Measurements from ENCODE around the gene RWDD2A.

The RWDD2A gene

GRCh38 chr6:83221276-83221675, 28.1 kb downstream of the RWDD2A start:
- H3F3A ChIP-seq (ENCODE audit: insufficient read depth): no peaks in the 10 kb centered on the region
- H4K20me1 ChIP-seq (ENCODE audit: low read depth, low read length): no peaks in the 10 kb centered on the region
- no peaks in the 10 kb centered on the region for H3K27me3 ChIP-seq (ENCODE audit: low read length)
- no peaks in the 10 kb centered on the region for H3K36me3 ChIP-seq (ENCODE audit: low read length)
- H3K4me2 ChIP-seq (ENCODE audit: low read depth, low read length, poor library complexity, severe bottlenecking): no peak overlapping the region
- no peaks in the 10 kb centered on the region for H3K9me3 ChIP-seq (ENCODE audit: insufficient read depth, low read length)
- no peak overlapping the region for H3K4me3 ChIP-seq (ENCODE audit: insufficient read depth, low read length, poor library complexity, severe bottlenecking)
- H3K9ac ChIP-seq (ENCODE audit: low read length): no peak overlapping the region
- H3K79me2 ChIP-seq (ENCODE audit: insufficient read depth, low read length): no peaks in the 10 kb centered on the region
- no peaks in the 10 kb centered on the region for H3K9me2 ChIP-seq (replicated peaks; ENCODE audit: insufficient read depth, low read length)
- no peak overlapping the region for H3K27ac ChIP-seq (ENCODE audit: low read depth, low read length)
- no peak overlapping the region for H2AFZ ChIP-seq (ENCODE audit: low read depth, low read length, severe bottlenecking)
- no peak for TF ChIP-seq CTCF (IDR thresholded peaks at IDR 0.05; ENCODE audit: insufficient read depth, low read length, poor library complexity, severe bottlenecking)

- no peak overlapping the region for H3K9ac ChIP-seq (ENCODE audit: low read length)
- no peaks in the 10 kb centered on the region for H3K9me3 ChIP-seq (ENCODE audit: insufficient read depth, low read length)
- no peaks in the 10 kb centered on the region for H3K79me2 ChIP-seq (ENCODE audit: insufficient read depth, low read length)
- no peak overlapping the region for H3K27ac ChIP-seq (ENCODE audit: low read depth, low read length)
- H2AFZ ChIP-seq (ENCODE audit: low read depth, low read length, severe bottlenecking): no peak overlapping the region
- no peaks in the 10 kb centered on the region for H3F3A ChIP-seq (ENCODE audit: insufficient read depth)
- no peaks in the 10 kb centered on the region for H3K9me2 ChIP-seq (replicated peaks; ENCODE audit: insufficient read depth, low read length)
- H4K20me1 ChIP-seq (ENCODE audit: low read depth, low read length): no peaks in the 10 kb centered on the region
- H3K27me3 ChIP-seq (ENCODE audit: low read length): no peaks in the 10 kb centered on the region
- no peaks in the 10 kb centered on the region for H3K36me3 ChIP-seq (ENCODE audit: low read length)
- H3K4me3 ChIP-seq (ENCODE audit: insufficient read depth, low read length, poor library complexity, severe bottlenecking): no peak overlapping the region
- TF ChIP-seq EZH2phosphoT487 (conservative IDR thresholded peaks at IDR 0.05; ENCODE audit: low read length): no peak
- no peak for TF ChIP-seq CTCF (IDR thresholded peaks at IDR 0.05; ENCODE audit: insufficient read depth, low read length, poor library complexity, severe bottlenecking)
- no peak overlapping the region for H3K4me2 ChIP-seq (ENCODE audit: low read depth, low read length, poor library complexity, severe bottlenecking)
Observed at GRCh38 chr6:83221889-83222479, 28.8 kb downstream of the RWDD2A start.

GRCh38 chr6:83226517-83226916, 33.4 kb downstream of the RWDD2A start:
- Histone ChIP-seq H3K27ac (ENCODE audit: low read depth, low read length) (no peak overlapping the region), H3K9me3 (ENCODE audit: insufficient read depth, low read length) (no peaks in the 10 kb centered on the region), H2AFZ (ENCODE audit: low read depth, low read length, severe bottlenecking) (no peak overlapping the region), H3K9ac (ENCODE audit: low read length) (no peak overlapping the region), H3K9me2 (replicated peaks; ENCODE audit: insufficient read depth, low read length) (no peaks in the 10 kb centered on the region), H3K4me3 (ENCODE audit: insufficient read depth, low read length, poor library complexity, severe bottlenecking) (no peak overlapping the region), H3K27me3 (ENCODE audit: low read length) (no peaks in the 10 kb centered on the region), H3F3A (ENCODE audit: insufficient read depth) (no peaks in the 10 kb centered on the region), H3K79me2 (ENCODE audit: insufficient read depth, low read length) (no peaks in the 10 kb centered on the region), H3K36me3 (ENCODE audit: low read length) (no peaks in the 10 kb centered on the region), H3K4me2 (ENCODE audit: low read depth, low read length, poor library complexity, severe bottlenecking) (no peak overlapping the region), H4K20me1 (ENCODE audit: low read depth, low read length) (no peaks in the 10 kb centered on the region)
- no peak for TF ChIP-seq CTCF (IDR thresholded peaks at IDR 0.05; ENCODE audit: insufficient read depth, low read length, poor library complexity, severe bottlenecking)

Measured in SU-DHL-6 (cell line).